HL-60 (cell line): ENCODE measurements around the gene SNRPA1.

Experiments
- DNase-seq, 2 experiments: peaks; one replicate each; pipeline ENCODE4 v3.0.0-alpha.2; 2010 to 2020; ENCODE audit warnings: low read depth in 1 of 2, low spot score in 1 of 2
- H3K27ac ChIP-seq: fragments of 250-450 bp; sonication (Bioruptor Pico); replicated peaks from 2 replicates; pipeline ENCODE4 v1.5.1; 2020; ENCODE audit warnings: mild to moderate bottlenecking, moderate library complexity
- H3K27me3 ChIP-seq: fragments of 250-450 bp; sonication (Bioruptor Pico); 2 replicates; pipeline ENCODE4 v1.5.1; 2021; ENCODE audit warnings: mild to moderate bottlenecking, moderate library complexity; ENCODE audit not compliant: insufficient read depth, poor library complexity, severe bottlenecking
- H3K4me3 ChIP-seq: replicated peaks from 2 replicates; pipeline ENCODE4 v1.5.1; 2011; ENCODE audit warnings: mild to moderate bottlenecking, control low read depth, low read length; ENCODE audit not compliant: insufficient read depth
- GABPA ChIP-seq: IDR thresholded peaks from 2 replicates; pipeline ENCODE4 v1.6.1; 2012; ENCODE audit warnings: low read depth
- POLR2AphosphoS5 ChIP-seq: IDR thresholded peaks from 2 replicates; pipeline ENCODE4 v1.6.1; 2012; ENCODE audit warnings: low read depth
- SPI1 ChIP-seq: IDR thresholded peaks from 2 replicates; pipeline ENCODE4 v1.6.1; 2012; ENCODE audit warnings: low read depth, mild to moderate bottlenecking, borderline replicate concordance
- TF ChIP-seq, protein P1 (sequence below): IDR thresholded peaks from one replicate; pipeline ENCODE4 v1.5.1; 2011; ENCODE audit warnings: low read length, control low read depth, inconsistent platforms; ENCODE audit not compliant: insufficient read depth
- TF ChIP-seq, protein P2 (sequence below): IDR thresholded peaks from 2 replicates; pipeline ENCODE4 v1.6.1; 2012; ENCODE audit warnings: low read depth; ENCODE audit not compliant: insufficient replicate concordance

The SNRPA1 gene

GRCh38 chr15:101313041-101313761 is 18.2 kb upstream of the SNRPA1 start:
- no peak for DNase-seq
- Histone ChIP-seq H3K27ac (no peak overlapping the region), H3K27me3 (no peaks in the 10 kb centered on the region), H3K4me3 (no peak overlapping the region)
- TF ChIP-seq, protein P1, sequence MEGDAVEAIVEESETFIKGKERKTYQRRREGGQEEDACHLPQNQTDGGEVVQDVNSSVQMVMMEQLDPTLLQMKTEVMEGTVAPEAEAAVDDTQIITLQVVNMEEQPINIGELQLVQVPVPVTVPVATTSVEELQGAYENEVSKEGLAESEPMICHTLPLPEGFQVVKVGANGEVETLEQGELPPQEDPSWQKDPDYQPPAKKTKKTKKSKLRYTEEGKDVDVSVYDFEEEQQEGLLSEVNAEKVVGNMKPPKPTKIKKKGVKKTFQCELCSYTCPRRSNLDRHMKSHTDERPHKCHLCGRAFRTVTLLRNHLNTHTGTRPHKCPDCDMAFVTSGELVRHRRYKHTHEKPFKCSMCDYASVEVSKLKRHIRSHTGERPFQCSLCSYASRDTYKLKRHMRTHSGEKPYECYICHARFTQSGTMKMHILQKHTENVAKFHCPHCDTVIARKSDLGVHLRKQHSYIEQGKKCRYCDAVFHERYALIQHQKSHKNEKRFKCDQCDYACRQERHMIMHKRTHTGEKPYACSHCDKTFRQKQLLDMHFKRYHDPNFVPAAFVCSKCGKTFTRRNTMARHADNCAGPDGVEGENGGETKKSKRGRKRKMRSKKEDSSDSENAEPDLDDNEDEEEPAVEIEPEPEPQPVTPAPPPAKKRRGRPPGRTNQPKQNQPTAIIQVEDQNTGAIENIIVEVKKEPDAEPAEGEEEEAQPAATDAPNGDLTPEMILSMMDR, result no peak
- TF ChIP-seq GABPA (no peak), POLR2AphosphoS5 (no peak), SPI1 (no peak)
- TF ChIP-seq, protein P2, sequence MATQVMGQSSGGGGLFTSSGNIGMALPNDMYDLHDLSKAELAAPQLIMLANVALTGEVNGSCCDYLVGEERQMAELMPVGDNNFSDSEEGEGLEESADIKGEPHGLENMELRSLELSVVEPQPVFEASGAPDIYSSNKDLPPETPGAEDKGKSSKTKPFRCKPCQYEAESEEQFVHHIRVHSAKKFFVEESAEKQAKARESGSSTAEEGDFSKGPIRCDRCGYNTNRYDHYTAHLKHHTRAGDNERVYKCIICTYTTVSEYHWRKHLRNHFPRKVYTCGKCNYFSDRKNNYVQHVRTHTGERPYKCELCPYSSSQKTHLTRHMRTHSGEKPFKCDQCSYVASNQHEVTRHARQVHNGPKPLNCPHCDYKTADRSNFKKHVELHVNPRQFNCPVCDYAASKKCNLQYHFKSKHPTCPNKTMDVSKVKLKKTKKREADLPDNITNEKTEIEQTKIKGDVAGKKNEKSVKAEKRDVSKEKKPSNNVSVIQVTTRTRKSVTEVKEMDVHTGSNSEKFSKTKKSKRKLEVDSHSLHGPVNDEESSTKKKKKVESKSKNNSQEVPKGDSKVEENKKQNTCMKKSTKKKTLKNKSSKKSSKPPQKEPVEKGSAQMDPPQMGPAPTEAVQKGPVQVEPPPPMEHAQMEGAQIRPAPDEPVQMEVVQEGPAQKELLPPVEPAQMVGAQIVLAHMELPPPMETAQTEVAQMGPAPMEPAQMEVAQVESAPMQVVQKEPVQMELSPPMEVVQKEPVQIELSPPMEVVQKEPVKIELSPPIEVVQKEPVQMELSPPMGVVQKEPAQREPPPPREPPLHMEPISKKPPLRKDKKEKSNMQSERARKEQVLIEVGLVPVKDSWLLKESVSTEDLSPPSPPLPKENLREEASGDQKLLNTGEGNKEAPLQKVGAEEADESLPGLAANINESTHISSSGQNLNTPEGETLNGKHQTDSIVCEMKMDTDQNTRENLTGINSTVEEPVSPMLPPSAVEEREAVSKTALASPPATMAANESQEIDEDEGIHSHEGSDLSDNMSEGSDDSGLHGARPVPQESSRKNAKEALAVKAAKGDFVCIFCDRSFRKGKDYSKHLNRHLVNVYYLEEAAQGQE, result no peak

DNA sequence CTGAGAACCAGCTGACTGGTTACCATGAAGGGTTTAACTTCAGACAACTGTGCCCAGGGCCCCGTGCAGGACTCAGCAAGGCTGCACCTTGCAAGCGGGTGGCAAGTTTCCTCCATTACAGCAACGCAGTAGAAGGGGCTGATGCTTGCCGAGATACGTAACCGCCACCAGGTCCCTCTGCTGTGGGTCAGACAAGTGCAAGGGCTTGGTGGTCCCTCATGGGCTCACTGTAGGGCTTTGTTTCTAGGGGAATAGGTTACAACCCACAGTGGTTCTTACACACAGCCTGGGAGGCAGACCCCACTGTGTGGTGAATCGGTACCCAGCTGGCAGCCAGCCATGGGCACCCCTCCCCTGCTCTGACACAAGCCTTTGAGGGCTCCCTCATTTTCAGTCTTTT is 15.5 kb upstream of the SNRPA1 start:
- TF ChIP-seq SPI1 (no peak), GABPA (no peak), POLR2AphosphoS5 (no peak)
- TF ChIP-seq, protein P1, result no peak
- TF ChIP-seq, protein P2, result no peak
- no peak for DNase-seq
- Histone ChIP-seq H3K4me3 (no peak overlapping the region), H3K27ac (no peak overlapping the region), H3K27me3 (no peaks in the 10 kb centered on the region)

DNA sequence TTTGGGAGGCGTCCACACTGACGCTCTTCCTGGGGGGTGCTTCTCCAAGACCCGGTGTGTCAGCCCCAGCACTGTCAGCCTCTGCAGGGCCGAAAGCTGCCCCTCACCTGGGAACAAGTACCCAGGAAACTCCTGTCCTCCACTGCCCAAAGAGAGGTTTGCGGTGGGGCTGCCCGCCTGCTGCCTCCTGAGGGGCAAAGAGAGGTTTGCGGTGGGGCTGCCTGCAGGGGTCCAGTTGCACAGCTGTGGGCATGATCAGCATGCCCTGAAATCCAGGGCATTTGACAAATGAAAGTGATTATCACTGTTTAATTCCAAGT is 15.1 kb upstream of the SNRPA1 start:
- no peak for DNase-seq
- no peaks in the 10 kb centered on the region for H3K27me3 ChIP-seq
- TF ChIP-seq, protein P1, result no peak
- TF ChIP-seq, protein P2, result no peak
- TF ChIP-seq GABPA (no peak), POLR2AphosphoS5 (no peak), SPI1 (no peak)
- no peak overlapping the region for H3K4me3 ChIP-seq
- no peak overlapping the region for H3K27ac ChIP-seq
